Fibroblast of peridontal ligament (primary cell): ENCODE data around the gene WSB2.
A peak's percentile ranks its signal among the peaks of the same experiment; 100 is the strongest.
"Not testable (repeated sequence)": the region's sequence is repeated elsewhere in the genome, so short reads cannot be mapped to it uniquely, and the experiment has no call there.

ENCODE experiments used
- DNase-seq: peaks from one replicate; pipeline ENCODE4 v3.0.0-alpha.2; 2010; ENCODE audit errors: extremely low read depth

The WSB2 gene

GRCh38 chr12:118035190-118036041 is 25.6 kb downstream of the WSB2 start:
- DNase-seq = peak; percentile 58

- peak; percentile 83 for DNase-seq
These were observed 26.4 kb downstream of the WSB2 start for GRCh38 chr12:118034429-118035189.

- peak; percentile 39 for DNase-seq
These were observed 27.1 kb downstream of the WSB2 start for GRCh38 chr12:118033902-118034301.

GRCh38 chr12:118033323-118033722 is 27.7 kb downstream of the WSB2 start:
- no peak for DNase-seq

- DNase-seq = no peak
These were observed 28.8 kb downstream of the WSB2 start for GRCh38 chr12:118032188-118032587.

GRCh38 chr12:118029166-118029565 is 31.8 kb downstream of the WSB2 start:
- no peak for DNase-seq

GRCh38 chr12:118025168-118025567 is 35.8 kb downstream of the WSB2 start:
- DNase-seq = no peak

GRCh38 chr12:118023301-118023860 is 37.6 kb downstream of the WSB2 start:
- DNase-seq = no peak

- no peak for DNase-seq
These were observed 38.3 kb downstream of the WSB2 start for GRCh38 chr12:118022728-118023109.

GRCh38 chr12:118022097-118022727 is 38.8 kb downstream of the WSB2 start:
- not testable (repeated sequence) for DNase-seq

GRCh38 chr12:118020036-118020435 is 40.9 kb downstream of the WSB2 start:
- DNase-seq = no peak

- no peak for DNase-seq
These were observed 43.1 kb downstream of the WSB2 start for GRCh38 chr12:118017926-118018325.

GRCh38 chr12:118016424-118017264 is 44.3 kb downstream of the WSB2 start, which contains the start of gene RFC5:
Gene RFC5 (plus strand): TSS chr12:118016703. CDS start chr12:118016828, 125 bp downstream.
- peak; percentile 94 for DNase-seq

- DNase-seq = peak; percentile 8
These were observed 45.0 kb downstream of the WSB2 start for GRCh38 chr12:118015944-118016343.

GRCh38 chr12:118015306-118015705 is 45.7 kb downstream of the WSB2 start:
- no peak for DNase-seq

- no peak for DNase-seq
These were observed 47.7 kb downstream of the WSB2 start for GRCh38 chr12:118013283-118013682.

GRCh38 chr12:118011961-118012360 is 49.0 kb downstream of the WSB2 start:
- no peak for DNase-seq

- no peak for DNase-seq
These were observed 49.6 kb downstream of the WSB2 start for GRCh38 chr12:118011377-118011776.

- DNase-seq = no peak
These were observed 50.1 kb downstream of the WSB2 start for GRCh38 chr12:118010903-118011302.

- not testable (repeated sequence) for DNase-seq
These were observed 61.2 kb downstream of the WSB2 start for GRCh38 chr12:117999806-118000205.

- DNase-seq = no peak
These were observed 62.3 kb downstream of the WSB2 start for GRCh38 chr12:117998719-117999118.
